ENCODE data around the gene HJV.

Gene HJV

DNA sequence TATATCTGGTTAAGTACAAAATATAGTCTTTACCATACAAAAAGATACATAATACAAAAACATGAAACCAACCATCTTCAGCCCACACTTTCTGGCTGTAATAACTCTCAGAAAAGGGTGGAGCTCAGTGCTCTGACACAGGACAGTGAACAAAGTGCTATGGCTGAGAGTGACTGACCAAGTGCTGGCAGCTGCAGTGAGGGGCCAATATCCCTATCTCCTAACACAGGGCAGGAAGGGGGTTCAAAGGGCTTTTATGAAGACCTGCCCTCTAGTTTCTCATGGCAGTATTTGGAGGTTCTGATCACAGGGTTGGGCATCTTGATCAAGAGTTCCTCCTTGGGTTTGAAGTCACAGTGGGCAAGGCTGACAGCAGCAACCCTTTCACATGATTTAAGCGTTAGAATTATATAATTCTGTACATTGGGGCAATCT lies 29.0 kb downstream of the HJV start:
- no peak for DNase-seq

DNA sequence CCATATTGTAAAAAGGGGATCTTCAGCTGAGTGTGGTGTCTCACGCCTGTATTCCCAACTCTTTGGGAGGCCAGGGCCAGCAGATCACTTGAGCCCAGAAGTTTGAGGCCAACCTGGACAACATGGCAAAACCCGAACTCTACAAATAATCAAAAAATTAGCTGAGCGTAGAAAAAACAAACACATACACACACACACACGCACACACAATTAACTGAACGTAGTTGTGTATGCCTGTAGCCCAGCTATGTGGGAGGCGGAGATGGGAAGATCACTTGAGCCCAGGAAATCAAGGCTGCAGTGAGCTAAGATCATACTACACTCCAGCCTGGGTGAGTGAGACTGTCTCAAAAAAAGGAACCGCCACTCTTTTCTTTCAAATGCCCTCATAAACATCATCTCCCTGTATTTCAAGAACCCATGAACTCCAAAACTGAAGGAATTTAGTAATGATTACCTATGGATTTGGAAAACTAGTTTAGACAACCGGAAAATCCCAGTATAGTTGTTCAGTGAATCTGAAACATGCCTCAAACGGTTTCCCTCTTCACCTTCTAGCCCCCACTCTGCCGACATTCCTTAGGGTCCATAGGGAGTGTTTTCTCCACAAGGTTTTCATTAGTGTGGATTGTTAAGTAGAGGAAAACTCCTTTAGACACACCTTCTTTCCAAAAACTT lies 29.7 kb downstream of the HJV start:
- DNase-seq = no peak

DNA sequence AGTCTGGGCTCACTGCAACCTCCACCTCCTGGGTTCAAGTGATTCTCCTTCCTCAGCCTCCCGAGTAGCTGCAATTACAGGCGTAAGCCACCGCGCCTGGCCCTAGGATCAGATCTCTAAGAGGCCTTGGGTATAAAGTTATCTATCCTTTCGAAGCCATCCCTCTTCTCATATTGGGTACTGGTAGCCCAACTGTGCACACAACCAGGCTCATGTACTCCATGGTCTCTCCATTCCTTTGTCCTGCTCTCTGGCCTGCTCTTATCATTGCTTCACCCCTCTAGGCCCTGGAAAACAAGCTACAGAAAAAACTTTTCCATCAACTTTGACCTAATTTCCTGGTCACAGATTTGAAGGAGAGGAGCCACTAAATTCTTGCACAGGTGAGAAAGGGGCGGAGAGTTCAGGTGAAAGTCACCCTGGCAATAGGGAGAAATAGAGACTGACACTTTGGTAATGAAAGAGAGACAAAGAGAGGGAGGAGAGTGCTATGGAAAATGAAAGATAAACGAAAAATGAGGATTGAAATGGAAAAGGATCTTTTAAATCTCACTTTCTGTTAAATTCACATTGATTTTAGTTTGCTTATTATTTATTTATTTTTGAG lies 31.2 kb downstream of the HJV start:
- no peak for DNase-seq

DNA sequence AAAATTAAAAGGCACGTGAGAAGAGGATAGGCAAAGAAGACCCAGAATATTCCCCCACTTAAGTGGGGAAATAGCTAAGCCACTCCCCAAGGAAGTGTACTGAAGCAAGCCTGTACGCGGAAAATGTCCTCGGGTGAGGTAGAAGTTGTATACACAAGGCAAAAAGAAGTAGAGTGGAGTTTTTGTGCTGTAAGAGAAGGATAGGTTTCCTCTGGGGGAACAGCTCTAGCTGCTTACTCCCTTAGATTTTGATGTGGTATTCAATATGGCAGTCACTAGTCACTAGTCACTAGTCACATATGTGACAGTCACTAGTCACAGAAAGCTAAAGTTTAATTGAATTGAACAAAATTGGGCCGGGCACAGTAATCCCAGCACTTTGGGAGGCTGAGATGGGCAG lies 32.8 kb downstream of the HJV start:
- DNase-seq = no peak

DNA sequence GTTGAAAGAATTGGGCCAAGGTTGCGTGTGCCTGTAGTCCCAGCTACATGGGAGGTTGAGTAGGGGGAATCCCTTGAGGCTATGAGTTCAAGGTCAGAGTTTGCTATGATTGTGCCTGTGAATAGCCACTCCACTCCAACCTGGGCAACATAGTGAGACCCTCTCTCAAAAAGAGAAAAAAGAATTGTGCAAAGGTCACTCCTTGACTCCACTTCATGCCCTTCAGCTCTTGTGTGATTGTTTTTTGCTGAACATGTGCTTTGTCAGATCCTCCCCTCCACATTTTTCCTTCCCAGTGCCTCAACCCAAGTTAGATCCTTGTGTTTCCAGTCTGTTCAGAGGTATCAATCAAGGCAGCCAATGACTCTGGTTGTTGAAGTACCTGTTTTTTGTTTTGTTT lies 33.6 kb downstream of the HJV start:
- no peak for DNase-seq

DNA sequence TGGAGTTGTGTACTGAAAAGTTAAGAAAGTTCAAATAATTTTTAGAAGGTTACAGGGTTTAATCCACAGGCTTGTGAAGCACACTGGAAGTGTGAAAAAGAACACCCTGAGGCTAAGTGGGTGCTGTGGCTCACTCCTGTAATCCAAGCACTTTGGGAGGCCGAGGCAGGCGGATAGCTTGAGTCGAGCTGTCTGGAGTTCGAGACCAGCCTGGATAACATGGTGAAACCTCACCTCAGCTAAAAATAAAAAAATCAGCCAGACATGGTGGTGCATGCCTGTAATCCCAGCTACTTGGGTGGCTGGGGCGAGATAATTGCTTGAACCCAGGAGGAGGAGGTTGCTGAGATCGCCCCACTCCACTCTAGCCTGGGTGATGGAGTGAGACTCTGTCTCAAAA lies 35.0 kb downstream of the HJV start:
- DNase-seq = no peak

DNA sequence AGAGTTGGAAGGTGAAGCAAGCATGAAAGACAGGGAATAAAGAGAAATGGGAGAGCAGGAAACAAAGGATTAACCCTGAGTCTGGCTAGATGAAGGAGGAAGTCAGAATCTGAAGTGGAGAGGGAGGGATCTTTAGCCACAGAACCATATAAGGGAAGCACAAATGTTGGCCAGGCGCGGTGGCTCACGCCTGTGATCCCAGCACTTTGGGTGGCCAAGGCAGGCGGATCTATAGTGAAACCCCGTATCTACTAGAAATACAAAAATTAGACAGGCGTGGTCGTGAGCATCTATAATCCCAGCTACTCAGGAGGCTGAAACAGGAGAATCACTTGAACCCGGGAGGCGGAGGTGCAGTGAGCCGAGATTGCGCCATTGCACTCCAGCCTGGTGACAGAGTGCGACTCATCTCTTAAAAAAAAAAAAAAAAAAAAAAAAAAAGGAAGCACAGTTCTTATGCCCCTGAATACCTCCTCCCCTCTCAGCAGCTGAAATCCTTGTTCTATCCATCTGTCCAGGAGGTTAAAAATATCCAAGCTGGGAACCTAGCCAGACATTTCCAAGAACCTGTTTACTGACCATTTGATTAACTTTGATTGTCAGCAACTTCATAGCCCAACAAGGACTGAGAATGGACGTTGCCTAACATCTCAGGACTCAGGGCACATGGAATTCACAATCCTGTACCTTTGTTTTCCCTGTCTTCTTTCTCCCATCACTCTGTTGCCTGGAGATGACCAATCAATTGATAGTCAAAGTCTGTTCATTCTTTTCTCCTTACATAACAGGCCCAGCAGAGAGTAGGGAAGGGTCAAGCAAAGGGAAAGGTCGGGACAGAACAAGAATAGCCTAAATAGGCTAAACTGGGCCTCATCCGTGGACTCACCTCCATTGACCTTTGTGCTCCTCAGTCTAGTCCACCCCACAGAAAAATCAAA lies 35.8 kb downstream of the HJV start:
- DNase-seq = peak; percentile 79 to 80

DNA sequence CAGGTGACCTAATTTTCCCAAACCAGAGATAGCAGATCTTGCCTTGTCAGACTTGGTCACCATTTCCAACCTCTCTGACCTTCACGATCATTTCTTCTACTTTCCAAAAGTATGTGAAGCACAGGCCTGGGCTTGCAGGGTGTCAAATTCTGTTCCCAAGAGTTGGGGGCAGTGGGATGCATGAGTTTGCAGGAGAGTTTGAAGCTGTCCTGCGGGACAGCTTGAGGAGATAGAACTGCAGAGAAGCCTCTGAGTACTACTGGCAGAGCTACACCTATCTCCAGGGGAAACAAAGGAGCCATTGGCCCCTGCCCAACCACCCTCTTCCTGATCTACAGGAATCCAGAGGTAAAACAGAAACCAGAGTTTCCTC lies 36.4 kb downstream of the HJV start:
- DNase-seq = no peak

DNA sequence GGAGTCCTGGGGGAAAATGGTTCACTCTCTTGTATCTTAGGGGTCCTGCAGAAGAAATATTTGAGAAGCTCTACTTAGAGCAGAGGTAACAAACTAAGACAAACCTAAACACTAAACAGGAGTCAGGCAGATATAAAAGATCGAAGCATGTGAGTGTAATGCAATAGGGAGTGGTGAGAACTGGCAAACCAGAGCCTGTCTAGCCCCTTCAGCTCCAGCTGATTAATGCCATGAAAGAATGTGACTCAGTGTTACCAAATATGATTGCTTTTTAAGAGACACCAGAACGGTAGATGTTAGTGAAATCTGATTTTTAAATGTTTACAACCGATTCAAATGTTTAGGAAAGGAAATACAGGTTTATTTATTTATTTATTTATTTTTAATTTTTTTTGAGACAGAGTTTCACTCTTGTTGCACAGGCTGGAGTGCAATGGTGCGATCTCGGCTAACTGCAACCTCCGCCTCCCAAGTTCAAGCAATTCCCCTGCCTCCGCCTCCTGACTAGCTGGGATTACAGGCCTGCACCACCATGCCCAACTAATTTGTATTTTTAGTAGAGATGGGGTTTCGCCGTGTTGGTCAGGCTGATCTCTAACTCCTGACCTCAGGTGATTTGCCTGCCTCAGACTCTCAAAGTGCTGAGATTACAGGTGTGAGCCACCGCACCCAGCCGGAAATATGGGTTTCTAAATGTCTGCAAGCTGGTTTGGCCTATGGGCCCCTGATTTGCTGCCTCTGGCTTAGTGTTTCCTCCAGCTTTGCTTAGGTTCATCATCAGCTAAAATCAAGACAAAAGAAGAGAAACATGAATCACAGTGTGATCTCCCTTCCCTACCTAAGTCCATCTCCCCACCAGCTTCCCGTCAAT lies 37.3 kb downstream of the HJV start:
- DNase-seq = no peak

DNA sequence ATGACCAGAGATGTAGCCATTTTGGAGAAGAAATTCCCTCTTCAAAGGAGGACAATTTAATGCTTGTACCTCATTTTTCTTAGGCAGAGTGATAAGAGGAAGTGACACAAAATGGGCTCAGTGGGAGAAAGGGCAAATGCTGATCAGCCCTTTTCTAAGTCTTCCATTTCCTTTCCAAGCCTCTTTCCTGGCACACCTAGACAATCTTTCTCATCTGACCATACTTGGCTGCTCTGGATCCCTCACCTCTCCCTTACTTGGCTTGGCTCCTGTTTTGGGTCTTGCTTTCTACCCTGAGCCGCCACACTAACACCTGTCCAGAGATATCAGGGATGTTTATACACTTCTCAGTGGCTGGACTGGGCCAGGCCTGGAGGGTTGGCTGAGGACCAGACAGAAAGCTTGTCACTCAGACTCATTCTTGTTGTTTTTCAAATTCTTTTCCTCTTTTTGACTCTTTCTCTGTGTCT lies 38.3 kb downstream of the HJV start:
- DNase-seq = no peak

DNA sequence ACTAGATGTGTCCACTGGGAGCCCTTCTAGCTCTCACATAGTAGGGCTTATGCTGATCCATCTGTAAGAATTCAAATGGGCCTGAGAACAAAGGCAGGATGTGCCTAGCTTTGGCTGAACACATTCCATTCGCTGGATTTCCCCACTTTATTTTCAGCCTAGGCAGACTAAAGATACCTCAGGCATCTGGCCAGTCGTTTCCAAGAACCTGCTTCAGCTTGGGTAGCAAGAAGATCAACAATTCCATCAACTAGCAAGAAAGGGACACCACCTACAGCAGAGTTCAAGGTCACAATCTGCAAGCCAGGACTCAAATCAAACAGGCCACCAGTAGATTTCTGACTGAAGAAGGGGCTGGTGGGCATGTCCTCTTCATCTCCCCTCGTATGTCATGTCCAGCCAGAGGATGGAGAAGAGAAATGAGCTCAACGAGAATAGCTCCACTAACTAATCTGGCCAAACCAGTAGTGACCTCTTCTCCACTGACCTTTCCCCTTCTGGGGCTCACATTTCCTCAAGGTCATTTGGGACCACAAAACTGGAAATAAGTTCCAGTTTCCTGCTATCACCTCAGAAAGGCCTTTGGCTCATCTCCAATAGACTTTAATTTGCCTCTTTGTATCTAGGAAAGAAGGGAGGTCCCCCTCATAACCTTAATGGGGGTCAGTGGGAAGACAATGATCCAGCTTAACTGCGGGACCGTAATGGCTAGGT lies 39.4 kb downstream of the HJV start:
- no peak for DNase-seq

DNA sequence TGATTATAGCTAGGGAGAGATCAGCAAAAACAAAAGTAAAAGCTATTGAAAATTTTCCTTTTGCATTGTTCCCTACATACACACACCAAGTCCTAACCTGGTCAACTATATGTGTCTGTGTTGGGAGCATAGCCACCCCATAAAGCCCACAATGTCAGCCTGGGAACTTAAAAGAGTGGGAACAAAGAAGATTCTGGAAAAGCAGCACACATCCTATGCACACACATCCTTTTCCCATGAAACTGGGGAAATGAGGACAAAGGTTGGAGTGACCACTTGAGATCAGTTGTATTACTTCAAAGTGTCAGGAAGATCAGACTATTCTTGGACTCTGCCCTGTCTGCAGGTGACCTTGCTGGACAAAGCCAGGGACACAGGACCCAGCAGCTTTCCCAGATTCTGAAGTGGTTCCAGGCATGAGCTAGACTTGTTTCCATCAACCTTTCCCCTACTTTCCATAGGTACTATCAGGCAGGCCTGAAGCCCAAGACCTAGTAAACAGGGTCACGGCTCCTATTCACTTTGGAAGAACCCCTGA lies 41.0 kb downstream of the HJV start:
- DNase-seq = no peak

DNA sequence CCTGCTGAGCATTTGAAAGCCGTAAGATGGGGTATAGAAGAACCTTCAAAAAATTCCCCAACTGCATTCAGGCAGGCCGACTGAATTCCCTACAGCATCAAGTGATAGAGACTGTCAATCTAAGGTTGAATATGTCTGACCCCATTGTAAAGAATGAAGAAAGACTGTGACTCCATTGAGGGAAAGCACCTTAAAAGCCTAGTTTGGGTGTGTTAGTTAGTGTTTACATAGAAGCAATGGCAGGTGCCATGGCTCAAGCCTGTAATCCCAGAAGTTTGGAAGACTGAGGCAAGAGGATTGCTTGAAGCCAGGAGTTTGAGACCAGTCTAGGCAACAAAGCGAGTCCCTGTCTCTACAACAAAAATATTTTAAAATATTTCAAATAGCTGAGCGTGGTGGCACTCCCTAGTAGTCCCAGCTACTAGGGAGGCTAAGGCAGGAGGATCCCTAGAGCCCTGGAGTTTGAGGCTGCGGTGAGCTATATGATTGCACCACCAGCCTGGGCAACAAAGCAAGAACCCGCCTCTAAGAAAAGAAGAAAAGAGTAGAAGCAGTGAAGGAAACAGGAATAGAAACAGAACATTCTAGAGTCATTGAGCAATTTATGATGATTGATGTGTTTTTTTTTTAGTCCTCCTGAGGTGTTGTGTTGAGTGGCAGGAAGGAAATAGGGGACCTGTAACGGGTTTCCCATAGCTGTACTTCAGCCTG lies 41.6 kb downstream of the HJV start:
- DNase-seq = peak; percentile 12 to 21

DNA sequence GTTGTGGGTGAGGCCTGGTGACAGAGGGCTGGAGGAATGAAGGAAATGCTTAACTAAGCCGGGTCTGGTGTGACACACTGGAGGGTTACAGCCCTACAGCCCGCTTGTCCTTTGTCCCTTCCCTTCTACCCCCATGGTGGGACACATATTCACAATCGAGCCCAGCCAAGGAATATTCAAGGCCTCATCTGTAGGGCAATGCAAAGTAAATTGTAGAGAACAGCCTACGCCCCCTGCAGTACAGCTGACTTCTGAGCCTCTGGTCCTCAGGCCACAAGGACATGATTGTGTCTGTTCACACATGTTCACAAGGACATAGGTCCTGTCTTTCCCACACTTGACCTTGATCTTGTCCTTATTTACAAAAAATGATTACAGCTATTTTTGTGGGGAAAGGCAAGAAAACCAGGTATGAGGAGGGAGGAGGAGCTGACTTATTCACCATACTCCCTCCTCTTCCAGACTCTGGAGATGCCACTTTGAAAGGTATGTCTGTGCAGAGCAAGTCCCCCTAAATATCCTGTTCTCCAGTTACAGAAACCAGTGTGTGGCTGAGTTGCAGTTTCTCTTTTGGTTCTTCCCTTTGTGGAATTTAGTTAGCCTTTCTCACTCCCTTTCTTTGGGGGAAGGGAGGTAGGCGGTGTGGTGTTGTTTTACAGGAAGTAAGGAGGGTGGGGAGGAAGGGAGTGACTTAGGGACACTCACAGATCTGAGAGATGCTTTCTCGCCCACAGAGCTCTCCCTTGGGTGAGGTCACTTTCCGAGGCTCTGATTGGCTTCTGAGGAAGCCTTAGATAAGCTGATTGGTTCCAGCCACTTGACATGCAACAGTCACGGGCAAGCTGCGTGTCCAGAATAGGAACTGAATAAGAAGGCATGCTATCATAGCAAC lies 42.4 kb downstream of the HJV start:
- DNase-seq = peak; percentile 96

DNA sequence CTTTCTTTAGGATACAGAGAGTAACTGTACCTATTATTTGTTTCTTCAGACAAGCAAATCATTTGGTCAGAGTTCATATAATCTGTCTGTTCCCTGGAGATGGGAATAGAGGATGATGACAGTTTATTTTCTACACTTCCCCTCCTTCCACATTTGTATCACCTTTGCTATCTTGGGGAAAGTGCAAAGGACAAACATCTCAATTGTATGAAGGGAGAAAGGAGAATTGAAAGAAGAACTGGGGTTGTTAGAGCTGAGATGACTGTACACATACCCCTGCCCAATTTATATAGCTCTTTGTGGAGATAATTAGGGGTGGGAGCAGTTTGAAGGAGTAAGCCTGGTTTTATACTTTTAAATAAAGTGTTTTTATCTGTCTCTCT lies 43.1 kb downstream of the HJV start:
- DNase-seq = no peak

DNA sequence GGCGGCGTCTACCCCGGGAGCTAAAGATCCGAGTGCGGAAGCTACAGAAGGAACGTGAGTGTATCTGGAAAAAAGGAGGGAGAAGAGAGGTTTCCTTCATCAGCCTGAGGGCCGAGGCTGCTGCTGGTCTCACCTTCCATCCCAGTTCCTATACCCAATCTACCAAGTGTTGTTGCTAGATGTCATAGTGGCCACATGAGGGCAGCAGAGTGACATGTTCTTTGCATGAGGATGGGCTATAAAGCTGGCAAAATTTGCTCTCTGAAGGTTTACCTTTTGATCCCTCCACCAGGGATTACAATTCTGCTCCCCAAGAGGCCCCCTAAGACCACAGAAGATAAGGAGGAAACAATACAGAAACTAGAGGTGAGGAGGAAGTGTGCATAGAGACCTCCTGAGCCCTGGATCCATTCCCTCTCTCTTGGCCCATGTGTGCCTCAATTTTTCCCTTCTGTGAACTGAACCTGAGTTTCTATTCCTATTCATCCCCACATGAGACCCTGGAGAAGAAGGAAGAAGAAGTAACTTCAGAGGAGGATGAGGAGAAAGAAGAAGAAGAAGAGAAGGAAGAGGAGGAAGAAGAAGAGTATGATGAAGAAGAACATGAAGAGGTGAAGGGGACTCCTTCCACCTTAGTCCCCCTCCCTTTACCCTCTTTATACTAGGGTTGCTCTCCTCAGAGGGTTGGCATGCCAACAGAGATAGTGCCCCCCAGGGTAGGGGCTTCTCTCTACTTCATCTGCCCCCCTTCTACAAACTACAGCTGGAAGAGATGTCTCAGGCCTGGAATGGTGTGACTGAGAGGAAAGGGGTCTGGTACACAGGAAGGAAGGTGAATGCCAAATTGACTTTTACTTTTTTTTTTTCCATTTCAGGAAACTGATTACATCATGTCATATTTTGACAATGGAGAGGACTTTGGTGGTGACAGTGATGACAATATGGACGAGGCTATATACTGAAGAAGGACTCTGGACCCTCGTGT lies 43.8 kb downstream of the HJV start:
- peak; percentile 76 to 79 for DNase-seq

DNA sequence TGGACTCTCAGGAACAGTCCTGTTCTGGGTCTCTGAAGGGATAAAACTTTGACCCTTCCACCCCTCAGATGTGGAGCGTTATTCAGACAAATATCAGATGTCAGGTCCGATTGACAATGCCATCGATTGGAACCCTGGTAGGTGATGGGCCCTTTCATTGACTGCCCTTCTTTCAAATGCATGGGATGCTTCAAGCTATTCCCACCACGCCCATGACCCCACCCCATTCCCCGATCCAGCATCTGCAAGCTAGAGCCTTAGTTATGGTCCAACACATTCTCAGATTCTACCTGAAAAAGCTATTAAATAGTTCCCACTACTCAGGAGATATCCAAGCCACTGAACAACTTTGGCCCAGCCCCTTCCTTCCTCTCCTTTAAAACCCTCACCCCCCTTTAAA lies 44.5 kb downstream of the HJV start:
- DNase-seq = no peak

DNA sequence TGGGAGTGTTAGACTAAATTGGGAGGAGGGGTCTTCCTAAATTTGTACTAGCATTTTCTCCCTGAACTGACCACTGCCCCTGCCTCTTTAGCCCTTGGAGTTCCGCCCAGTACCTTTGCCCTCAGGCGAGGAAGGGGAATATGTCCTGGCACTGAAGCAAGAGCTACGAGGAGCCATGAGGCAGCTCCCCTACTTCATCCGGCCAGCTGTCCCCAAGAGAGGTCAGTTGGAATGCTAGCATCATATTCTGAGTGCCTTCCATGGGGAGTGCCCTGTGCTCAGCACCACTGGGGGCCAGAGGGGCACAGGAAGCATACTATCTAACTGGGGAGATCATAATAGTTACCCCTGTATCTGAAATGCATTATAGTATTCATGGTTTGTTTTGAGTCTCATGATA lies 46.3 kb downstream of the HJV start:
- DNase-seq = no peak

DNA sequence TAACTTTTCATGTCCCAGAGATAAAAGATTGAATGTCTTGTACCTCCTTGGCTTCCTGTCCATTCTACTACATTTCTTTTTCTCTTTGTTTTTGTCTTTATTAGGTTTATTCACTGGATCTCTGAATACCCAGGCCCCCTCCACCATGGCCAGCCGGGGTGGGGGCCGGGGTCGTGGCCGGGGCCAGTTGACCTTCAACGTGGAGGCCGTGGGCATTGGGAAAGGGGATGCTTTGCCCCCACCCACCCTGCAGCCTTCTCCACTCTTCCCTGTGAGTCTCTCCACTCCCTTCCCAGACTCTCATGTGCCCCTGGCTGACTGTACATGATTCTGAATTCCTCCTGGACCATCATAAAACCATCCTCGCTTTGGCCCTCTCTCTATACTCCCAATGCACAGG lies 46.8 kb downstream of the HJV start:
- no peak for DNase-seq
